ENCODE data around the gene TAAR1.

- no peak for TF ChIP-seq CTCF (IDR thresholded peaks at IDR 0.05; ENCODE audit: low read depth, low read length)
- TF ChIP-seq EZH2phosphoT487 (IDR thresholded peaks at IDR 0.05; ENCODE audit: low read depth) = no peak
Observed at GRCh38 chr6:132708002-132708401, 49.0 kb upstream of the TAAR1 start.
